ENCODE results near the gene TTLL6. TPM values are rescaled to one million over a fixed set of nuclear protein-coding genes. Genes with fewer than 3 reads are reported as not detected.

Gene TTLL6
- total RNA-seq, 1 donor from 2014 or later: not detected

- no peak for DNase-seq (ENCODE audit: extremely low spot score, unreplicated experiment)
- Mint-ChIP-seq H3K27ac (ENCODE audit: unreplicated experiment) (no peak overlapping the region), H3K27me3 (ENCODE audit: unreplicated experiment) (peaks cover 97% of the 10 kb centered on the region), H3K4me3 (ENCODE audit: unreplicated experiment) (peak overlapping the region; percentile 14), H3K9me3 (ENCODE audit: unreplicated experiment) (no peaks in the 10 kb centered on the region), H3K36me3 (ENCODE audit: unreplicated experiment) (no peaks in the 10 kb centered on the region), H3K4me1 (ENCODE audit: unreplicated experiment) (peaks cover 29% of the 10 kb centered on the region)
- no peak for TF ChIP-seq CTCF (IDR thresholded peaks at IDR 0.05)
These were observed 93.4 kb downstream of the TTLL6 start for GRCh38 chr17:48723423-48724250.

- Mint-ChIP-seq H3K4me1 (ENCODE audit: unreplicated experiment) (peaks cover 30% of the 10 kb centered on the region), H3K27ac (ENCODE audit: unreplicated experiment) (no peak within 1 kb of the TSS), H3K27me3 (ENCODE audit: unreplicated experiment) (peaks cover 98% of the 10 kb centered on the region), H3K36me3 (ENCODE audit: unreplicated experiment) (no peaks in the 10 kb centered on the region), H3K4me3 (ENCODE audit: unreplicated experiment) (peak within 1 kb of the TSS; percentile 14), H3K9me3 (ENCODE audit: unreplicated experiment) (no peaks in the 10 kb centered on the region)
- no peak for DNase-seq (ENCODE audit: extremely low spot score, unreplicated experiment)
- TF ChIP-seq CTCF (IDR thresholded peaks at IDR 0.05): no peak
These were observed 94.1 kb downstream of the TTLL6 start, which contains the start of gene PRAC2 for GRCh38 chr17:48722915-48723422. TSS of gene PRAC2 (plus strand) at chr17:48723185. CDS start at chr17:48724411, 1,226 bp downstream.

- no peak within 1 kb of the TSS for H3K27ac Mint-ChIP-seq (ENCODE audit: unreplicated experiment)
- no peaks in the 10 kb centered on the region for H3K9me3 Mint-ChIP-seq (ENCODE audit: unreplicated experiment)
- no peak for DNase-seq (ENCODE audit: extremely low spot score, unreplicated experiment)
- no peak for TF ChIP-seq CTCF (IDR thresholded peaks at IDR 0.05)
- peaks cover 32% of the 10 kb centered on the region for H3K4me1 Mint-ChIP-seq (ENCODE audit: unreplicated experiment)
- no peaks in the 10 kb centered on the region for H3K36me3 Mint-ChIP-seq (ENCODE audit: unreplicated experiment)
- peaks cover 98% of the 10 kb centered on the region for H3K27me3 Mint-ChIP-seq (ENCODE audit: unreplicated experiment)
- peak within 1 kb of the TSS; percentile 14 for H3K4me3 Mint-ChIP-seq (ENCODE audit: unreplicated experiment)
These were observed 94.7 kb downstream of the TTLL6 start, which contains the start of gene PRAC1 for GRCh38 chr17:48722201-48722907. TSS of gene PRAC1 (minus strand) at chr17:48722518. CDS start at chr17:48722392, 126 bp downstream.

- Mint-ChIP-seq H3K4me1 (ENCODE audit: unreplicated experiment) (peaks cover 32% of the 10 kb centered on the region), H3K27me3 (ENCODE audit: unreplicated experiment) (peaks cover 97% of the 10 kb centered on the region), H3K27ac (ENCODE audit: unreplicated experiment) (no peak overlapping the region), H3K9me3 (ENCODE audit: unreplicated experiment) (no peaks in the 10 kb centered on the region), H3K4me3 (ENCODE audit: unreplicated experiment) (no peak overlapping the region), H3K36me3 (ENCODE audit: unreplicated experiment) (no peaks in the 10 kb centered on the region)
- DNase-seq (ENCODE audit: extremely low spot score, unreplicated experiment): no peak
- TF ChIP-seq CTCF (IDR thresholded peaks at IDR 0.05): no peak
These were observed 96.0 kb downstream of the TTLL6 start for GRCh38 chr17:48721009-48721402.
